Fibroblast of pulmonary artery (primary cell): ENCODE measurements around the gene UTP15.

Experiments
- DNase-seq: peaks from one replicate; pipeline ENCODE4 v3.0.0-alpha.2; 2010; ENCODE audit warnings: low read depth
- H3K4me3 ChIP-seq: replicated peaks from 2 replicates; pipeline ENCODE4 v1.5.1; 2011; ENCODE audit warnings: low read depth, mild to moderate bottlenecking, control low read depth, low read length, moderate library complexity
- CTCF ChIP-seq: IDR thresholded peaks from 2 replicates; pipeline ENCODE4 v1.5.1; 2011; ENCODE audit warnings: mild to moderate bottlenecking, control low read depth, low read length, inconsistent platforms; ENCODE audit errors: missing control alignments

Gene UTP15

GRCh38 chr5:73607228-73607627 lies 41.7 kb downstream of the UTP15 start:
- TF ChIP-seq CTCF: no peak
- no peak overlapping the region for H3K4me3 ChIP-seq
- no peak for DNase-seq

- no peak overlapping the region for H3K4me3 ChIP-seq
- TF ChIP-seq CTCF: no peak
Observed at GRCh38 chr5:73612799-73613198, 47.3 kb downstream of the UTP15 start.

GRCh38 chr5:73615085-73615484 lies 49.5 kb downstream of the UTP15 start:
- DNase-seq: no peak
- TF ChIP-seq CTCF: no peak
- H3K4me3 ChIP-seq: no peak overlapping the region

More at GRCh38 chr5:73612799-73613198, 47.3 kb downstream of the UTP15 start:
- no peak for DNase-seq

GRCh38 chr5:73615947-73616346 lies 50.4 kb downstream of the UTP15 start:
- no peak for TF ChIP-seq CTCF
- DNase-seq: no peak
- H3K4me3 ChIP-seq: no peak overlapping the region

GRCh38 chr5:73617510-73618279 lies 52.2 kb downstream of the UTP15 start:
- DNase-seq: peak; percentile 41
- TF ChIP-seq CTCF: no peak
- H3K4me3 ChIP-seq: no peak overlapping the region

- H3K4me3 ChIP-seq: no peak overlapping the region
- no peak for TF ChIP-seq CTCF
- no peak for DNase-seq
Observed at GRCh38 chr5:73619606-73620333, 54.2 kb downstream of the UTP15 start.

GRCh38 chr5:73620334-73620687 lies 54.8 kb downstream of the UTP15 start:
- DNase-seq: no peak
- H3K4me3 ChIP-seq: no peak overlapping the region
- TF ChIP-seq CTCF: no peak
